H1 (cell line): Measurements from ENCODE around the gene TM4SF1.

Experiments used
- CREB1 ChIP-seq: IDR thresholded peaks from 2 replicates; pipeline ENCODE4 v1.6.1; 2012; ENCODE audit warnings: inconsistent platforms
- CTCF ChIP-seq, 3 experiments: IDR thresholded peaks; 1 replicate in 2 of 3; 2 replicates in 1 of 3; pipeline versions ENCODE4 v1.5.1 to v1.6.1; 2011; ENCODE audit warnings: low read length in 3 of 3, mild to moderate bottlenecking in 3 of 3, inconsistent platforms in 2 of 3, low read depth in 1 of 3, moderate library complexity in 1 of 3; ENCODE audit not compliant: insufficient read depth in 1 of 3; ENCODE audit errors: control extremely low read depth in 1 of 3
- POLR2AphosphoS5 ChIP-seq: IDR thresholded peaks from 2 replicates; pipeline ENCODE4 v1.6.1; 2011; ENCODE audit warnings: low read depth, low read length

GRCh38 chr3:149378478-149379309 lies 1.2 kb upstream of the TM4SF1 start:
- TF ChIP-seq CTCF (IDR thresholded peaks at IDR 0.05; ENCODE audit: control extremely low read depth in 1 of 3, insufficient read depth in 1 of 3, low read depth in 1 of 3, low read length in 3 of 3) (no peak), POLR2AphosphoS5 (no peak), CREB1 (no peak)
